GM19035 (cell line): ENCODE data around the gene ZSWIM9.
"Not testable (repeated sequence)": the region's sequence is repeated elsewhere in the genome, so short reads cannot be mapped to it uniquely, and the experiment has no call there.

ENCODE experiments used
- ATAC-seq: cut with Tn5 transposase; IDR thresholded peaks from one replicate; pipeline ENCODE4 v1.9.1; 2021; ENCODE audit not compliant: unreplicated experiment

Gene ZSWIM9

GRCh38 chr19:48213959-48214358 lies 43.5 kb downstream of the ZSWIM9 start:
- no peak for ATAC-seq

DNA sequence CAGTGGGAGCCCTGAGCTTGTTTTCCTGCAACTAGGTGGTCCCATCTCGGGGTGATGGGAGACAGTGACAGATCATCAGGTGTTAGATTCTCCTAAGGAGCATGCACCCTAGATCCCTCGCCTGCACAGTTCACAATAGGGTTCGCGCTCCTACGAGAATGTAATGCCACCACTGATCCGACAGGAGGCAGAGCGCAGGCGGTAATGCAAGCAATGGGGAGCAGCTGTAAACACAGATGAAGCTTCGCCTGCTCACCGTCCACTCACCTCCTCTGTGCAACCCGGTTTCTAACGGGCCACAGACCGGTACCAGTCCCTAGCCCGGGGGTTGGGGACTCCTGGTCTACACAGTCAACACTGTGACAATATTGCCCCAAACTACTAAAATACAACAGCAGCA lies 46.5 kb downstream of the ZSWIM9 start:
- no peak for ATAC-seq

- no peak for ATAC-seq
These were observed 48.5 kb downstream of the ZSWIM9 start for GRCh38 chr19:48218997-48219396.

DNA sequence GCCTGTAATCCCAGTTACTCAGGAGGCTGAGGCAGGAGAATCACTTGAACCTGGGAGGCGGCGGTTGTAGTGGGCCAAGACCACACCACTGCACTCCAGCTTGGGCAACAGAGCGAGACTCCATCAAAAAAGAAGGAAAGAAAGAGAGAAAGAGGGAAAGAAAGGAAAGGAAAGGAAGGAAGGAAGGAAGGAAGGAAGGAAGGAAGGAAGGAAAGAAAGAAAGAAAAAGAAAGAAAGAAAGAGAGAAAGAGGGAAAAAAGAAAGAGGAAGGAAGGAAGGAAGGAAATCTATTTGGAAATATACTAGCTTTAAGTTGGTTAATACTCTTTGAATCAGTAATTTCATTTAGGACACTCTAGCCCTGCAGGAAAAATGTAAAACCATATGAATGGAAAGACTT lies 50.3 kb downstream of the ZSWIM9 start:
- not testable (repeated sequence) for ATAC-seq

GRCh38 chr19:48221628-48222027 lies 51.1 kb downstream of the ZSWIM9 start:
- no peak for ATAC-seq

- no peak for ATAC-seq
These were observed 60.2 kb downstream of the ZSWIM9 start for GRCh38 chr19:48230555-48231129.

DNA sequence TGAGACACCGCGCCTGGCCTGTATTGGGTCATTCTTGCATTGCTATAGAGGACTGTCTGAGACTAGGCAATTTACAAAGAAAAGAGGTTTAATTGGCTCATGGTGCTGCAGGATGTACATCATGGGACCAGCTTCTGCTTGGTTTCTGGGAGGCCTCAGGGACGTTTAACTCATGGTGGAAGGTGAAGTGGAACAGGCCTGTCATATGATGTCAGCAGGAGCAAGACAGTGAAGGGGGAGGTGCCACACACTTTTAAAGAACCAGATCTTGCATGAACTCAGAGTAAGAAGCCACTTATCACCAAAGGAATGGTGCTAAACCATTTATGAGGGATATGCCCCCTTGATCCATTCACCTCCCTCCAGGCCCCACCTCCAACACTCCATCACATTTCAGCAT lies 66.6 kb downstream of the ZSWIM9 start:
- no peak for ATAC-seq

DNA sequence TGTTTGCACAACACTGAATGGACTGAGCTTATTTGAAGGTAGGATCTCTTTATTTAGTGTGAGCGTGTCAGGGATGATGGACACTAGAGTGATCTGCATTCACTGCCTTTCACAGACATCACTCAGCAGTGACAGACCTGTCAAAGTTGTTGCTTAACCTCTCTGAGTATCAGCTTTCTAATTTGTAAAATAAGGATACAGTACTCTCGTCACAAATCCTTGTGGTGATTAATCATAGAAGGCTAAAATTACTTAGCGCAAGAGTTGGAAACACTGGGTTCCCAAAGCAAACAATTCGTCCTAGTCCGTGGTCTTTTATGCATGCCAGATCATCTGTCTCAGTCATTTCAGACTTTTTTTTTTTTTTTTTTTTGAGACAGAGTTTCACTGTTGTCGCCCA lies 68.6 kb downstream of the ZSWIM9 start:
- no peak for ATAC-seq

GRCh38 chr19:48239582-48240141 lies 69.2 kb downstream of the ZSWIM9 start:
- no peak for ATAC-seq

DNA sequence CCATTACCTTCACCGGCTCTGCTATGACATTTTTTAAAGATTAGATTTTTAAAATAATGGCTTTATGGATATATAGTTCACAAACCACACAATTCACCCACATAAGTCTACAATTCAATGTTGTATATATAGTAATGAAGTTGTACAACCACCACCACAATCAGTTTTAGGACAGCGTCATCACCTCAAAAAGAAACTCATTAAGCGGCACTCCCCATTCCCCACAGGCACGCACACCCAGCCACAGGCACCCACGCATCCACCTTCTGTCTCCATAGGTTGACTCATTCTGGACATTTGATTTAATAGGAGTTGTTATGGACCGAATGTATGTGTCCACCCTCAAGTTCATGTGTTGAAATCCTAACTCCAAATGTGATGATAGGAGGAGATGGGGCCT lies 71.3 kb downstream of the ZSWIM9 start:
- ATAC-seq, result not testable (repeated sequence)

DNA sequence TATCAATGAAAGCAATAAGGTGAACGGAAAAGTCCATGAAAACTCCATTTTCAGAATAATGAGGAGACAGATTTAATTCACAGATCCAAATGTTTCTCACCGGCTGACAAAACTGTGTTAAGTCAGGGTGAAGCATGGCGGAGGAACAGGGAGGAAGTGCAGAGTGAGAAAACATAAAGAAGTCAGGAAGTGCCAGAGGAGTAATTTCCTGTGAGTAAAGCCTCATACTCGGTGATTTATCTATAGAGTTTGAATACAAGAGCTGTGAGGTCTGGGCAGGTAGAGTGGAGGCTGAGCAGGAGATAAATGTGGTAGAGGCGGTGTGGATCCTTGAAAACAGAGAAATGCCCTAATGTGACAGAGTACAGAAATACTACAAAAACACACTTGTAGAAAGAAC lies 73.8 kb downstream of the ZSWIM9 start:
- ATAC-seq, result no peak

DNA sequence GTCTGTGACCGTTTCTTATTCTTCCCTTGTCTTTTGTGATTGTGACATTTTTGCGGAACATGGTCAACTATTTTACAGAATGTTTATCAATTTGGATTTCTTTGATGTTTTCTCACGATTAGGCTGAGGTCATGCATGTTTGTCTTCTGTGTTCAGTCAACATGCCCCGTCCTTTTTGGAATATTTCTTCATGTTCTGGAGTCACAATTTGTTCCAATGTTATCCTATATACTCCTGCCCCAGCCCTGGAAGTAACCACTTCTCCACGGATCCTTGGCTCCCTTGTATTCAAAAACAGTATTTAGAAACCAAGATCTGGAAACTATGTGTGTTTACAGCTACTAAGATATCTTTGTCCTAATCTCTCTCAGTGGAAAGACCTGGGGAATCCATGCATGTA lies 75.6 kb downstream of the ZSWIM9 start:
- ATAC-seq, result no peak

- no peak for ATAC-seq
These were observed 76.7 kb downstream of the ZSWIM9 start for GRCh38 chr19:48247212-48247611.
